Activated CD4-positive, alpha-beta T cell treated with anti-CD3 and anti-CD28 coated beads, Interleukin-2, amount 10 ng/mL, durations not matched to agents 24 days and 14 days (primary cell): ENCODE measurements around the gene ARSG. TPM values are rescaled to one million over a fixed set of nuclear protein-coding genes. Genes with fewer than 3 reads are reported as not detected.
"Not testable (repeated sequence)": the region's sequence is repeated elsewhere in the genome, so short reads cannot be mapped to it uniquely, and the experiment has no call there.

Experiments used
- DNase-seq: peaks from one replicate; pipeline ENCODE4 v3.0.0; 2022
- H3K27ac Mint-ChIP-seq: one replicate; pipeline ENCODE4 v1.8.0; 2022; ENCODE audit warnings: mild to moderate bottlenecking, mixed read lengths
- H3K27me3 Mint-ChIP-seq: one replicate; pipeline ENCODE4 v1.8.0; 2022; ENCODE audit warnings: mixed read lengths
- H3K36me3 Mint-ChIP-seq: one replicate; pipeline ENCODE4 v1.8.0; 2022; ENCODE audit warnings: low read depth, mild to moderate bottlenecking, mixed read lengths
- H3K4me1 Mint-ChIP-seq: one replicate; pipeline ENCODE4 v1.8.0; 2021; ENCODE audit warnings: mixed read lengths
- H3K4me3 Mint-ChIP-seq: one replicate; pipeline ENCODE4 v1.8.0; 2022; ENCODE audit warnings: mild to moderate bottlenecking, moderate library complexity, mixed read lengths
- H3K9me3 Mint-ChIP-seq: one replicate; pipeline ENCODE4 v1.8.0; 2021; ENCODE audit warnings: mixed read lengths
- intact Hi-C: fragments of 100-400 bp; cut with micrococcal nuclease; formaldehyde crosslinking; loops from one replicate; pipeline ENCODE4 v1.15.1; 2023
- total RNA-seq: library from RNA; stranded (reverse); gene quantifications from 2 replicates; pipeline ENCODE4 v1.2.3, GENCODE V29; 2022

ARSG gene
- total RNA-seq, 1 donor from 2014 or later = 5.6 TPM

GRCh38 chr17:68302066-68302564 is 10.8 kb downstream of the ARSG start:
- H3K27me3 Mint-ChIP-seq = peaks cover 3% of the 10 kb centered on the region
- H3K9me3 Mint-ChIP-seq = no peaks in the 10 kb centered on the region
- H3K4me1 Mint-ChIP-seq = peaks cover 16% of the 10 kb centered on the region
- H3K36me3 Mint-ChIP-seq = no peaks in the 10 kb centered on the region
- intact Hi-C loops = no loop called here
- DNase-seq = no peak
- no peak overlapping the region for H3K27ac Mint-ChIP-seq
- H3K4me3 Mint-ChIP-seq = no peak overlapping the region

- intact Hi-C loops = no loop called here
- Mint-ChIP-seq H3K27ac (no peak overlapping the region), H3K4me3 (no peak overlapping the region), H3K27me3 (peaks cover 3% of the 10 kb centered on the region), H3K36me3 (no peaks in the 10 kb centered on the region), H3K4me1 (peaks cover 17% of the 10 kb centered on the region), H3K9me3 (no peaks in the 10 kb centered on the region)
- no peak for DNase-seq
Observed at GRCh38 chr17:68302666-68303065, 11.4 kb downstream of the ARSG start.

GRCh38 chr17:68304706-68305105 is 13.4 kb downstream of the ARSG start:
- peaks cover 1% of the 10 kb centered on the region for H3K27me3 Mint-ChIP-seq
- H3K9me3 Mint-ChIP-seq = no peaks in the 10 kb centered on the region
- H3K4me3 Mint-ChIP-seq = no peak overlapping the region
- peaks cover 17% of the 10 kb centered on the region for H3K4me1 Mint-ChIP-seq
- DNase-seq = no peak
- peaks cover 5% of the 10 kb centered on the region for H3K36me3 Mint-ChIP-seq
- H3K27ac Mint-ChIP-seq = no peak overlapping the region
- intact Hi-C loops = no loop called here

GRCh38 chr17:68305142-68305541 is 13.8 kb downstream of the ARSG start:
- intact Hi-C loops = no loop called here
- Mint-ChIP-seq H3K27me3 (peaks cover 1% of the 10 kb centered on the region), H3K36me3 (peaks cover 5% of the 10 kb centered on the region), H3K9me3 (no peaks in the 10 kb centered on the region), H3K27ac (no peak overlapping the region), H3K4me3 (no peak overlapping the region), H3K4me1 (peaks cover 21% of the 10 kb centered on the region)
- no peak for DNase-seq

GRCh38 chr17:68306819-68307218 is 15.5 kb downstream of the ARSG start:
- Mint-ChIP-seq H3K27ac (no peak overlapping the region), H3K4me1 (peaks cover 29% of the 10 kb centered on the region), H3K27me3 (peaks cover 1% of the 10 kb centered on the region), H3K4me3 (no peak overlapping the region), H3K36me3 (peaks cover 5% of the 10 kb centered on the region), H3K9me3 (no peaks in the 10 kb centered on the region)
- no peak for DNase-seq
- intact Hi-C loops = no loop called here

- H3K36me3 Mint-ChIP-seq = peaks cover 5% of the 10 kb centered on the region
- no peaks in the 10 kb centered on the region for H3K9me3 Mint-ChIP-seq
- H3K27ac Mint-ChIP-seq = no peak overlapping the region
- H3K4me3 Mint-ChIP-seq = no peak overlapping the region
- no peak for DNase-seq
- peaks cover 30% of the 10 kb centered on the region for H3K4me1 Mint-ChIP-seq
- intact Hi-C loops = no loop called here
- peaks cover 1% of the 10 kb centered on the region for H3K27me3 Mint-ChIP-seq
Observed at GRCh38 chr17:68307443-68307842, 16.1 kb downstream of the ARSG start.

GRCh38 chr17:68308486-68308885 is 17.2 kb downstream of the ARSG start:
- H3K27ac Mint-ChIP-seq, intact Hi-C loops, H3K27me3 Mint-ChIP-seq, H3K4me3 Mint-ChIP-seq, H3K36me3 Mint-ChIP-seq, H3K9me3 Mint-ChIP-seq, DNase-seq: not testable (repeated sequence)
- H3K4me1 Mint-ChIP-seq = peaks cover 34% of the 10 kb centered on the region

GRCh38 chr17:68309066-68309670 is 17.9 kb downstream of the ARSG start:
- H3K27ac Mint-ChIP-seq, intact Hi-C loops: not testable (repeated sequence)

GRCh38 chr17:68310152-68310551 is 18.9 kb downstream of the ARSG start:
- H3K4me1 Mint-ChIP-seq = peaks cover 40% of the 10 kb centered on the region
- peaks cover 1% of the 10 kb centered on the region for H3K27me3 Mint-ChIP-seq
- H3K9me3 Mint-ChIP-seq = no peaks in the 10 kb centered on the region
- H3K4me3 Mint-ChIP-seq = peak overlapping the region; percentile 40
- peaks cover 5% of the 10 kb centered on the region for H3K36me3 Mint-ChIP-seq
- no peak overlapping the region for H3K27ac Mint-ChIP-seq
- intact Hi-C loops = loop anchor here (2.0 kb wide), 3 partner anchors 13 to 47 kb away; no protein-coding TSS in a partner anchor
- DNase-seq = peak; percentile 81

More at GRCh38 chr17:68309066-68309670, 17.9 kb downstream of the ARSG start:
- not testable (repeated sequence) for H3K4me3 Mint-ChIP-seq, H3K9me3 Mint-ChIP-seq, H3K36me3 Mint-ChIP-seq, DNase-seq, H3K27me3 Mint-ChIP-seq
- H3K4me1 Mint-ChIP-seq = peaks cover 34% of the 10 kb centered on the region

GRCh38 chr17:68314916-68315535 is 23.7 kb downstream of the ARSG start:
- Mint-ChIP-seq H3K4me1 (peaks cover 39% of the 10 kb centered on the region), H3K27me3 (no peaks in the 10 kb centered on the region), H3K36me3 (no peaks in the 10 kb centered on the region), H3K27ac (no peak overlapping the region), H3K9me3 (peaks cover 5% of the 10 kb centered on the region), H3K4me3 (no peak overlapping the region)
- intact Hi-C loops = no loop called here
- DNase-seq = no peak

- H3K9me3 Mint-ChIP-seq = peaks cover 5% of the 10 kb centered on the region
- no peak overlapping the region for H3K4me3 Mint-ChIP-seq
- no peak overlapping the region for H3K27ac Mint-ChIP-seq
- H3K36me3 Mint-ChIP-seq = no peaks in the 10 kb centered on the region
- no peaks in the 10 kb centered on the region for H3K27me3 Mint-ChIP-seq
- no peak for DNase-seq
- intact Hi-C loops = no loop called here
- peaks cover 29% of the 10 kb centered on the region for H3K4me1 Mint-ChIP-seq
Observed at GRCh38 chr17:68315930-68316329, 24.6 kb downstream of the ARSG start.

GRCh38 chr17:68317458-68317857 is 26.2 kb downstream of the ARSG start:
- no peak for DNase-seq
- H3K4me1 Mint-ChIP-seq = peaks cover 19% of the 10 kb centered on the region
- no peak overlapping the region for H3K4me3 Mint-ChIP-seq
- no peaks in the 10 kb centered on the region for H3K27me3 Mint-ChIP-seq
- H3K36me3 Mint-ChIP-seq = no peaks in the 10 kb centered on the region
- H3K27ac Mint-ChIP-seq = no peak overlapping the region
- intact Hi-C loops = no loop called here
- peaks cover 5% of the 10 kb centered on the region for H3K9me3 Mint-ChIP-seq

- intact Hi-C loops = no loop called here
- no peak overlapping the region for H3K4me3 Mint-ChIP-seq
- no peak for DNase-seq
- no peaks in the 10 kb centered on the region for H3K36me3 Mint-ChIP-seq
- H3K27me3 Mint-ChIP-seq = no peaks in the 10 kb centered on the region
- no peak overlapping the region for H3K27ac Mint-ChIP-seq
- peaks cover 14% of the 10 kb centered on the region for H3K4me1 Mint-ChIP-seq
- peaks cover 5% of the 10 kb centered on the region for H3K9me3 Mint-ChIP-seq
Observed at GRCh38 chr17:68318103-68318991, 27.1 kb downstream of the ARSG start.
